Measurements from ENCODE around the gene IRAK3. TPM values are rescaled to one million over a fixed set of nuclear protein-coding genes. Genes with fewer than 3 reads are reported as not detected.
"Not testable (repeated sequence)": the region's sequence is repeated elsewhere in the genome, so short reads cannot be mapped to it uniquely, and the experiment has no call there.

IRAK3 gene
- total RNA-seq, 1 experiment from 2014 or later, result 0.70 TPM

GRCh38 chr12:66235626-66236281 lies 46.7 kb downstream of the IRAK3 start (continued):
- TF ChIP-seq ZBTB43 (CRISPR knock-in tag; IDR thresholded peaks at IDR 0.05) (no peak), ZNF219 (CRISPR knock-in tag; IDR thresholded peaks at IDR 0.05; ENCODE audit: borderline replicate concordance) (no peak)

GRCh38 chr12:66236282-66236675 lies 47.3 kb downstream of the IRAK3 start:
- H3K27ac Mint-ChIP-seq; H3K36me3 Mint-ChIP-seq; ATAC-seq; POLR2A ChIA-PET; H3K27me3 Mint-ChIP-seq (ENCODE audit: low read depth); H3K9me3 Mint-ChIP-seq; DNase-seq (ENCODE audit: low spot score): not testable (repeated sequence)
- H3K4me1 Mint-ChIP-seq, result peaks cover 34% of the 10 kb centered on the region
- CTCF ChIA-PET, result interaction anchor here (1.4 to 1.9 kb wide), 3 partner anchors 10 to 67 kb away, joined by 3 to 7 read pairs (median 4); partner anchors contain the start of gene TMBIM4
- H3K4me3 Mint-ChIP-seq, result peak overlapping the region; percentile 51

GRCh38 chr12:66236969-66237368 lies 48.0 kb downstream of the IRAK3 start:
- TF ChIP-seq, protein P1, sequence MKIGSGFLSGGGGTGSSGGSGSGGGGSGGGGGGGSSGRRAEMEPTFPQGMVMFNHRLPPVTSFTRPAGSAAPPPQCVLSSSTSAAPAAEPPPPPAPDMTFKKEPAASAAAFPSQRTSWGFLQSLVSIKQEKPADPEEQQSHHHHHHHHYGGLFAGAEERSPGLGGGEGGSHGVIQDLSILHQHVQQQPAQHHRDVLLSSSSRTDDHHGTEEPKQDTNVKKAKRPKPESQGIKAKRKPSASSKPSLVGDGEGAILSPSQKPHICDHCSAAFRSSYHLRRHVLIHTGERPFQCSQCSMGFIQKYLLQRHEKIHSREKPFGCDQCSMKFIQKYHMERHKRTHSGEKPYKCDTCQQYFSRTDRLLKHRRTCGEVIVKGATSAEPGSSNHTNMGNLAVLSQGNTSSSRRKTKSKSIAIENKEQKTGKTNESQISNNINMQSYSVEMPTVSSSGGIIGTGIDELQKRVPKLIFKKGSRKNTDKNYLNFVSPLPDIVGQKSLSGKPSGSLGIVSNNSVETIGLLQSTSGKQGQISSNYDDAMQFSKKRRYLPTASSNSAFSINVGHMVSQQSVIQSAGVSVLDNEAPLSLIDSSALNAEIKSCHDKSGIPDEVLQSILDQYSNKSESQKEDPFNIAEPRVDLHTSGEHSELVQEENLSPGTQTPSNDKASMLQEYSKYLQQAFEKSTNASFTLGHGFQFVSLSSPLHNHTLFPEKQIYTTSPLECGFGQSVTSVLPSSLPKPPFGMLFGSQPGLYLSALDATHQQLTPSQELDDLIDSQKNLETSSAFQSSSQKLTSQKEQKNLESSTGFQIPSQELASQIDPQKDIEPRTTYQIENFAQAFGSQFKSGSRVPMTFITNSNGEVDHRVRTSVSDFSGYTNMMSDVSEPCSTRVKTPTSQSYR (CRISPR knock-in tag; IDR thresholded peaks at IDR 0.05), result no peak
- TF ChIP-seq SMAD4 (CRISPR knock-in tag; IDR thresholded peaks at IDR 0.05), result no peak
- no peak for TF ChIP-seq NR2C2 (CRISPR knock-in tag; IDR thresholded peaks at IDR 0.05)
- TF ChIP-seq, protein P2, sequence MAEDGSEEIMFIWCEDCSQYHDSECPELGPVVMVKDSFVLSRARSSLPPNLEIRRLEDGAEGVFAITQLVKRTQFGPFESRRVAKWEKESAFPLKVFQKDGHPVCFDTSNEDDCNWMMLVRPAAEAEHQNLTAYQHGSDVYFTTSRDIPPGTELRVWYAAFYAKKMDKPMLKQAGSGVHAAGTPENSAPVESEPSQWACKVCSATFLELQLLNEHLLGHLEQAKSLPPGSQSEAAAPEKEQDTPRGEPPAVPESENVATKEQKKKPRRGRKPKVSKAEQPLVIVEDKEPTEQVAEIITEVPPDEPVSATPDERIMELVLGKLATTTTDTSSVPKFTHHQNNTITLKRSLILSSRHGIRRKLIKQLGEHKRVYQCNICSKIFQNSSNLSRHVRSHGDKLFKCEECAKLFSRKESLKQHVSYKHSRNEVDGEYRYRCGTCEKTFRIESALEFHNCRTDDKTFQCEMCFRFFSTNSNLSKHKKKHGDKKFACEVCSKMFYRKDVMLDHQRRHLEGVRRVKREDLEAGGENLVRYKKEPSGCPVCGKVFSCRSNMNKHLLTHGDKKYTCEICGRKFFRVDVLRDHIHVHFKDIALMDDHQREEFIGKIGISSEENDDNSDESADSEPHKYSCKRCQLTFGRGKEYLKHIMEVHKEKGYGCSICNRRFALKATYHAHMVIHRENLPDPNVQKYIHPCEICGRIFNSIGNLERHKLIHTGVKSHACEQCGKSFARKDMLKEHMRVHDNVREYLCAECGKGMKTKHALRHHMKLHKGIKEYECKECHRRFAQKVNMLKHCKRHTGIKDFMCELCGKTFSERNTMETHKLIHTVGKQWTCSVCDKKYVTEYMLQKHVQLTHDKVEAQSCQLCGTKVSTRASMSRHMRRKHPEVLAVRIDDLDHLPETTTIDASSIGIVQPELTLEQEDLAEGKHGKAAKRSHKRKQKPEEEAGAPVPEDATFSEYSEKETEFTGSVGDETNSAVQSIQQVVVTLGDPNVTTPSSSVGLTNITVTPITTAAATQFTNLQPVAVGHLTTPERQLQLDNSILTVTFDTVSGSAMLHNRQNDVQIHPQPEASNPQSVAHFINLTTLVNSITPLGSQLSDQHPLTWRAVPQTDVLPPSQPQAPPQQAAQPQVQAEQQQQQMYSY (CRISPR knock-in tag; IDR thresholded peaks at IDR 0.05), result no peak
- TF ChIP-seq CTCF (IDR thresholded peaks at IDR 0.05), result no peak
- TF ChIP-seq ELF4 (CRISPR knock-in tag; IDR thresholded peaks at IDR 0.05; ENCODE audit: low read depth), result no peak
- TF ChIP-seq PRRX2 (CRISPR knock-in tag; IDR thresholded peaks at IDR 0.05), result no peak
- H3K27me3 Mint-ChIP-seq (ENCODE audit: low read depth), result peaks cover 6% of the 10 kb centered on the region; the same call in 1 of the 2 replicates
- ATAC-seq, result no peak
- no peak for DNase-seq (ENCODE audit: low spot score)
- H3K4me1 Mint-ChIP-seq, result peaks cover 34% of the 10 kb centered on the region
- no peak overlapping the region for H3K4me3 Mint-ChIP-seq
- CTCF ChIA-PET, result no interaction called here
- POLR2A ChIA-PET, result no interaction called here
- no peaks in the 10 kb centered on the region for H3K9me3 Mint-ChIP-seq
- H3K27ac Mint-ChIP-seq, result no peak overlapping the region
- no peaks in the 10 kb centered on the region for H3K36me3 Mint-ChIP-seq
